GM12878 (cell line): Measurements from ENCODE around the gene CAVIN1. TPM values are rescaled to one million over a fixed set of nuclear protein-coding genes. Genes with fewer than 3 reads are reported as not detected.

ENCODE experiments used
- ATAC-seq: fragments of 200-7000 bp; cut with Tn5 transposase; 3 replicates; pipeline ENCODE4 v1.9.1; 2020; ENCODE audit warnings: mild to moderate bottlenecking, moderate library complexity
- BruUV-seq: library from RNA; stranded (reverse); fragments of 400-500 nt; replicated peaks from 2 replicates; lab custom pipeline; 2021; lab: Mats Ljungman, UMichigan
- CTCF ChIA-PET: fragments of 300-600 bp; sonication (Branson Sonifier 250); formaldehyde crosslinking; extraction: SDS; loops from one replicate; lab custom pipeline; 2021; ENCODE audit warnings: inconsistent platforms; lab: Yijun Ruan, JAX
- POLR2A ChIA-PET: fragments of 350-600 bp; formaldehyde crosslinking; extraction: SDS; loops from one replicate; lab custom pipeline; 2021; ENCODE audit warnings: inconsistent platforms; lab: Charles Lee
- RAD21 ChIA-PET: fragments of 300-600 bp; sonication (Branson Sonifier 250); formaldehyde crosslinking; loops from one replicate; lab custom pipeline; 2023; ENCODE audit warnings: antibody characterized with exemption; ENCODE audit not compliant: unreplicated experiment; lab: Charles Lee
- SMC1A ChIA-PET: fragments of 300-600 bp; sonication (Branson Sonifier 250); formaldehyde crosslinking; loops from one replicate; lab custom pipeline; 2023; ENCODE audit not compliant: unreplicated experiment, uncharacterized antibody; lab: Charles Lee
- DNase-seq: peaks from one replicate; pipeline ENCODE4 v3.0.0-alpha.2; 2011; ENCODE audit warnings: low read depth, low spot score
- FAIRE-seq: peaks from 3 replicates; lab custom pipeline; 2011; peaks lifted over from hg19 to GRCh38; lab: Jason Lieb, UNC
- H2AFZ ChIP-seq: 2 replicates; pipeline ENCODE4 v1.6.0; 2011; ENCODE audit warnings: low read depth, low read length, control low read depth; ENCODE audit not compliant: control insufficient read depth
- H3K27ac ChIP-seq: 2 replicates; pipeline ENCODE4 v1.5.1; 2011; ENCODE audit warnings: control low read depth; ENCODE audit not compliant: control insufficient read depth, insufficient read depth
- H3K27me3 ChIP-seq, 2 experiments: replicated peaks in 1 of 2; 2 replicates each; pipeline versions ENCODE4 v1.6.0 to v1.6.1; 2011; ENCODE audit warnings: low read length in 1 of 2; ENCODE audit not compliant: control insufficient read depth in 2 of 2, insufficient read depth in 2 of 2
- H3K36me3 ChIP-seq, 2 experiments: 2 replicates each; pipeline ENCODE4 v1.5.1; 2011; ENCODE audit warnings: low read length in 1 of 2; ENCODE audit not compliant: control insufficient read depth in 2 of 2, insufficient read depth in 2 of 2
- H3K4me1 ChIP-seq: 2 replicates; pipeline ENCODE4 v1.6.1; 2011; ENCODE audit warnings: mild to moderate bottlenecking, low read length, moderate library complexity, mixed read lengths; ENCODE audit not compliant: control insufficient read depth, insufficient read depth
- H3K4me2 ChIP-seq: 2 replicates; pipeline ENCODE4 v1.6.0; 2011; ENCODE audit warnings: control low read depth; ENCODE audit not compliant: control insufficient read depth, insufficient read depth
- H3K4me3 ChIP-seq: fragments of 200-600 bp; sonication (generic); 2 replicates; pipeline ENCODE4 v1.5.1; 2016
- H3K79me2 ChIP-seq: 2 replicates; pipeline ENCODE4 v1.6.0; 2011; ENCODE audit warnings: low read length; ENCODE audit not compliant: control insufficient read depth, insufficient read depth
- H3K9ac ChIP-seq: 2 replicates; pipeline ENCODE4 v1.8.0; 2011; ENCODE audit warnings: low read length, control low read depth, mixed read lengths; ENCODE audit not compliant: control insufficient read depth, insufficient read depth
- H3K9me3 ChIP-seq: replicated peaks from 3 replicates; pipeline ENCODE4 v1.5.1; 2011; ENCODE audit warnings: mild to moderate bottlenecking, low read length; ENCODE audit not compliant: control insufficient read depth, insufficient read depth
- H4K20me1 ChIP-seq: 2 replicates; pipeline ENCODE4 v1.6.0; 2011; ENCODE audit not compliant: control insufficient read depth, insufficient read depth
- BCLAF1 ChIP-seq: fragments of 450-650 bp; IDR thresholded peaks from 2 replicates; pipeline ENCODE4 v1.6.1; 2017; ENCODE audit warnings: antibody characterized with exemption, mild to moderate bottlenecking, moderate library complexity
- CBX5 ChIP-seq: sonication (generic); IDR thresholded peaks from 2 replicates; pipeline ENCODE4 v1.6.1; 2016; ENCODE audit warnings: low read depth, moderate library complexity, mild to moderate bottlenecking, inconsistent platforms
- CEBPB ChIP-seq, 2 experiments: fragments of 150-350 bp in 1 of 2; IDR thresholded peaks; 2 replicates each; pipeline ENCODE4 v1.6.1; 2012 to 2014; ENCODE audit warnings: low read depth in 2 of 2, low read length in 2 of 2, borderline replicate concordance in 1 of 2, inconsistent platforms in 1 of 2
- CREB1 ChIP-seq: IDR thresholded peaks from 2 replicates; pipeline ENCODE4 v1.6.1; 2012; ENCODE audit warnings: low read depth, mild to moderate bottlenecking, inconsistent platforms
- EZH2 ChIP-seq: IDR thresholded peaks from 2 replicates; pipeline ENCODE4 v1.6.1; 2012; ENCODE audit warnings: low read depth, mild to moderate bottlenecking, control low read depth, inconsistent platforms, low read length, borderline replicate concordance; ENCODE audit not compliant: control insufficient read depth
- FOS ChIP-seq: IDR thresholded peaks from 3 replicates; pipeline ENCODE4 v1.6.1; 2011; ENCODE audit warnings: borderline replicate concordance; ENCODE audit not compliant: insufficient read length; ENCODE audit errors: extremely low read depth
- GATAD2B ChIP-seq: fragments of 450-650 bp; conservative IDR thresholded peaks from 2 replicates; pipeline ENCODE4 v1.6.1; 2017; ENCODE audit warnings: low read depth, mild to moderate bottlenecking, moderate library complexity
- IRF4 ChIP-seq: IDR thresholded peaks from 2 replicates; pipeline ENCODE4 v1.6.1; 2011; ENCODE audit warnings: low read depth, low read length
- PAX5 ChIP-seq: IDR thresholded peaks from 2 replicates; pipeline ENCODE4 v1.6.1; 2011; ENCODE audit warnings: low read depth, low read length, borderline replicate concordance
- POLR2AphosphoS5 ChIP-seq: IDR thresholded peaks from 2 replicates; pipeline ENCODE4 v1.6.1; 2011; ENCODE audit warnings: mild to moderate bottlenecking, low read length, inconsistent platforms
- RFX5 ChIP-seq: IDR thresholded peaks from 2 replicates; pipeline ENCODE4 v1.6.1; 2011; ENCODE audit warnings: low read depth, low read length, improper control_type of control experiment
- SIN3A ChIP-seq: IDR thresholded peaks from 2 replicates; pipeline ENCODE4 v1.6.1; 2012; ENCODE audit warnings: low read depth, low read length, improper control_type of control experiment
- SUZ12 ChIP-seq: fragments of 200-600 bp; sonication (generic); IDR thresholded peaks from one replicate; pipeline ENCODE4 v1.6.1; 2018; ENCODE audit warnings: antibody characterized with exemption, mild to moderate bottlenecking; ENCODE audit not compliant: unreplicated experiment
- ZNF217 ChIP-seq: fragments of 450-650 bp; IDR thresholded peaks from 2 replicates; pipeline ENCODE4 v1.6.1; 2017; ENCODE audit warnings: antibody characterized with exemption, mild to moderate bottlenecking
- ZNF592 ChIP-seq: fragments of 450-650 bp; IDR thresholded peaks from 2 replicates; pipeline ENCODE4 v1.6.1; 2017; ENCODE audit warnings: mild to moderate bottlenecking, moderate library complexity
- ZZZ3 ChIP-seq: IDR thresholded peaks from 2 replicates; pipeline ENCODE4 v1.6.1; 2011; ENCODE audit warnings: low read depth; ENCODE audit not compliant: control insufficient read depth, insufficient read length
- WGBS: methylation state at CpG from one replicate; pipeline ENCODE4 v1.1.6; 2016; ENCODE audit warnings: low lambda C conversion rate; ENCODE audit not compliant: insufficient replicate concordance, insufficient coverage; ENCODE audit errors: missing lambda C conversion rate; 5-methylcytosine and 5-hydroxymethylcytosine counted together
- in situ Hi-C: fragments of 300-500 bp; cut with MboI; formaldehyde crosslinking; loops from 9 replicates; pipeline ENCODE4 v1.14.3; 2018; ENCODE audit warnings: mixed read lengths
- intact Hi-C: fragments of 100-400 bp; cut with micrococcal nuclease; formaldehyde crosslinking; loops from one replicate; pipeline ENCODE4 v1.14.2; 2022; ENCODE audit not compliant: unreplicated experiment
- polyA plus RNA-seq, 11 experiments: library from polyadenylated mRNA; depleted of rRNA in 4 of 11; unstranded in 6 of 11; stranded (reverse) in 5 of 11; fragments of >200 nt; fragmentation: Nextera tagmentation in 4 of 11; fragmentation: Illumina TruSeq in 1 of 11; extraction: Ambion mirVana in 4 of 11; extraction: Trizol in 1 of 11; gene quantifications; 1 replicate in 1 of 11; 2 replicates in 10 of 11; pipeline versions ENCODE4 v1.2.1 to v1.2.3, GENCODE V29; 2011 to 2016; ENCODE audit warnings: inconsistent platforms in 2 of 11, missing spikeins in 2 of 11, low read depth in 1 of 11
- total RNA-seq, 4 experiments: library from RNA; depleted of rRNA in 3 of 4; stranded (reverse); fragments of >200 nt in 3 of 4; fragmentation: Illumina TruSeq in 1 of 4; extraction: Trizol in 1 of 4; gene quantifications; 2 replicates each; pipeline versions ENCODE4 v1.2.1 to v1.2.3, GENCODE V29; 2013 to 2021

Gene CAVIN1
- total and polyA plus RNA-seq, 10 of the 15 experiments (the other 5 are each of a cell fraction or from before 2014, with no cell fraction given) = 0.03 to 1.1 (median 0.37) TPM

DNA sequence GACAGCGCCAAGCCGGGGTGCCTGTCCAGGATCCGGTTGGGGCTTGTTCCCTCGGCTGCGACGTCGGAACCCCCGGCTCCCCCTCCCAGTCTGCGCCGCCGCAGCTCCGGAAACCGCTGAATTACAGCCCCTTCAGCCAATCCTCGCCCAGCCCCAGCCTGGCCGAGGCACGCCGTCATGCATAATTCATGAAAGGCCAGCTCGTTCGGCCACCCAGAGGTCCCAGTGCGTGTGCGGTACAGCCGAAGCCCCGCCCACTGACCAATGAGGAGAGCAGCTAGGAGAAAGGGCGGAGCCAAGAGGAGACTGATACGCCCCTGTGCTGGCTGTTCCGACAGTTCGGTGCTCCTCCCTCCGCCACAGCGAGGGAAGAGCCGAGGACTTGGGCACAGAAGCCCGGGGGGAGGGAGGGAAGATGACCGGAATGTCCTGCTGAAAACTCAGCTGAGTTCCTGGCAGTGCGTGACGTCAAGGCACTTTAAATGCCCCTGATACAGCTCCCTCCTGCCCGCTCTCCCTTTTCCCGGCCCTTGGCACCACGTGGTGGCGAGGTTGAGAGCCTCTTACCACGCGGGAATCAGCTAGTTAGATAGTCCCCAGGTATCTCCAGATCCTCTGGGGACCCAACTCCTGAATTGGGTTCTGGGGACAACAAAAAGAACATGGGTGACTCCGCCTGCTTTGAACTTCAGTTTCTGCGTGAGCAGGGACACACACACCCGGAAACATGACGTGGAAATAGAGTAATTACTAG lies 34.5 kb downstream of the CAVIN1 start, which contains the start of gene STAT3:
Gene STAT3 (minus strand): TSS at position 62 of the 754 bp plus-strand sequence. CDS start 39,926 bp downstream, outside the sequence.
- Histone ChIP-seq H3K27me3 (no peaks in the 10 kb centered on the region), H3K9ac (peak within 1 kb of the TSS; percentile 94), H3K79me2 (peaks cover 42% of the 10 kb centered on the region), H3K4me3 (peak within 1 kb of the TSS; percentile 91), H3K36me3 (no peaks in the 10 kb centered on the region), H3K9me3 (no peaks in the 10 kb centered on the region), H4K20me1 (no peaks in the 10 kb centered on the region), H3K4me1 (peaks cover 17% of the 10 kb centered on the region), H3K4me2 (peak within 1 kb of the TSS; percentile 98), H3K27ac (peak within 1 kb of the TSS; percentile 97), H2AFZ (peak within 1 kb of the TSS; percentile 96)
- intact Hi-C loops (loop anchor here (5.0 kb wide), 2 partner anchors 51 to 66 kb away; no protein-coding TSS in a partner anchor), in situ Hi-C loops (no loop called here)
- CTCF ChIA-PET = interaction anchor here (0.5 to 7.0 kb wide), 18 partner anchors 9 to 189 kb away, joined by 3 to 52 read pairs (median 6); partner anchors contain the start of genes NAGLU and PSMC3IP
- POLR2A ChIA-PET = interaction anchor here (0.6 to 3.6 kb wide), 25 partner anchors 9 to 700 kb away, joined by 3 to 29 read pairs (median 4); partner anchors contain the start of genes DHX58 and STAT5A
- peak; percentile 100 for DNase-seq
- 1% methylated on average over 44 of the region's 44 CpGs for WGBS
- peak; percentile 91 for FAIRE-seq
- BruUV-seq = no TSS peak
- peak; percentile 95 for ATAC-seq
- SMC1A ChIA-PET = interaction anchor here (0.7 to 22.3 kb wide), 17 partner anchors 9 to 363 kb away, joined by 3 to 528 read pairs (median 7); no protein-coding TSS in a partner anchor
- RAD21 ChIA-PET = interaction anchor here (0.6 to 3.4 kb wide), 21 partner anchors 9 to 267 kb away, joined by 3 to 23 read pairs (median 4); partner anchors contain the start of gene KAT2A
- TF ChIP-seq POLR2AphosphoS5 = peak; percentile 80; the same call in 1 of the 2 replicates
- no peak; a peak in 1 of 4 replicates for TF ChIP-seq CEBPB (IDR thresholded peaks at IDR 0.05; ENCODE audit: borderline replicate concordance in 1 of 2, low read depth in 2 of 2, low read length in 2 of 2)
- no peak for TF ChIP-seq CBX5
- TF ChIP-seq IRF4 = peak; percentile 53; the same call in 1 of the 2 replicates
- no peak for TF ChIP-seq ZNF592
- no peak for TF ChIP-seq EZH2
- TF ChIP-seq ZZZ3 = no peak
- peak; percentile 85 for TF ChIP-seq GATAD2B
- TF ChIP-seq SUZ12 = no peak
- peak; percentile 46 for TF ChIP-seq FOS
- TF ChIP-seq BCLAF1 = no peak
- TF ChIP-seq ZNF217 = no peak
- peak; percentile 76; the same call in 1 of the 2 replicates for TF ChIP-seq RFX5
- peak; percentile 48; the same call in 1 of the 2 replicates for TF ChIP-seq PAX5
- peak; percentile 93 for TF ChIP-seq CREB1
- TF ChIP-seq SIN3A = peak; percentile 98
